Measurements from ENCODE around the gene PEMT.
"Not testable (repeated sequence)": the region's sequence is repeated elsewhere in the genome, so short reads cannot be mapped to it uniquely, and the experiment has no call there.

The PEMT gene

DNA sequence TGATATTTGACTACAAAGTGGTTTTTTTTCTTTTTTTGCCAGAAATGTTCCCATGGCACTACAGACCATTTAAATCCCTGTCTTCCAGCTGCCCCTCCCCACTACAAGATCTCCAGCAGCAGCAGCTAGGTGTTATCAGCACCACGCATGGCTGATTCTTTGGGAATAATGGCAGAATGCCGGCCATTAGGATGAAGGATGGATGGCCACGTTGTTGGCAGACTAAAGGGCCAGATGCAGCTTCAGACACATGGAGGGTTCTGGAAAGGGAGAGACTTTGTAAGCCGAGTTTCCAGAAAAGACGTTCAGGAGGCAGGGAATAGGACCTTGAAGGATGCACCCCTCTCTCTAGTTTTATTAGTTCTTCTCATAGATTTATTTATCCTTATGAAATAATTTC lies 125.0 kb downstream of the PEMT start:
- TF ChIP-seq, protein P1, sequence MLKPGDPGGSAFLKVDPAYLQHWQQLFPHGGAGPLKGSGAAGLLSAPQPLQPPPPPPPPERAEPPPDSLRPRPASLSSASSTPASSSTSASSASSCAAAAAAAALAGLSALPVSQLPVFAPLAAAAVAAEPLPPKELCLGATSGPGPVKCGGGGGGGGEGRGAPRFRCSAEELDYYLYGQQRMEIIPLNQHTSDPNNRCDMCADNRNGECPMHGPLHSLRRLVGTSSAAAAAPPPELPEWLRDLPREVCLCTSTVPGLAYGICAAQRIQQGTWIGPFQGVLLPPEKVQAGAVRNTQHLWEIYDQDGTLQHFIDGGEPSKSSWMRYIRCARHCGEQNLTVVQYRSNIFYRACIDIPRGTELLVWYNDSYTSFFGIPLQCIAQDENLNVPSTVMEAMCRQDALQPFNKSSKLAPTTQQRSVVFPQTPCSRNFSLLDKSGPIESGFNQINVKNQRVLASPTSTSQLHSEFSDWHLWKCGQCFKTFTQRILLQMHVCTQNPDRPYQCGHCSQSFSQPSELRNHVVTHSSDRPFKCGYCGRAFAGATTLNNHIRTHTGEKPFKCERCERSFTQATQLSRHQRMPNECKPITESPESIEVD (tag by site-specific recombination; IDR thresholded peaks at IDR 0.05): no peak
- TF ChIP-seq, protein P2, sequence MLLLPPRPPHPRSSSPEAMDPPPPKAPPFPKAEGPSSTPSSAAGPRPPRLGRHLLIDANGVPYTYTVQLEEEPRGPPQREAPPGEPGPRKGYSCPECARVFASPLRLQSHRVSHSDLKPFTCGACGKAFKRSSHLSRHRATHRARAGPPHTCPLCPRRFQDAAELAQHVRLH (tag by site-specific recombination; IDR thresholded peaks at IDR 0.05): no peak
- TF ChIP-seq ZFP69B (tag by site-specific recombination; IDR thresholded peaks at IDR 0.05) (no peak), ZNF19 (tag by site-specific recombination; IDR thresholded peaks at IDR 0.05; ENCODE audit: low read depth) (no peak)
- ChIA-PET CTCF (interaction anchor here (0.6 to 2.0 kb wide), 6 partner anchors 11 to 350 kb away, joined by 3 to 13 read pairs (median 4); no protein-coding TSS in a partner anchor), POLR2A (interaction anchor here (1.1 to 2.0 kb wide), 2 partner anchors 30 kb away, joined by 3 to 6 read pairs; partner anchors contain the start of gene RASD1)
- Histone ChIP-seq H3K9me3 (ENCODE audit: control insufficient read depth, insufficient read depth, low read depth, low read length) (no peaks in the 10 kb centered on the region), H3K4me1 (ENCODE audit: control insufficient read depth, insufficient read depth, low read length) (0 out of 2 replicates have a peak, but pooled peaks cover 2% of the 10 kb centered on the region), H3K4me3 (ENCODE audit: low read depth, low read length) (no peak overlapping the region), H3K27ac (ENCODE audit: extremely low read depth, low read depth, low read length) (no peak overlapping the region), H3K36me3 (ENCODE audit: control insufficient read depth in 2 of 2, insufficient read depth in 1 of 2, low read length in 2 of 2) (no peaks in the 10 kb centered on the region)

DNA sequence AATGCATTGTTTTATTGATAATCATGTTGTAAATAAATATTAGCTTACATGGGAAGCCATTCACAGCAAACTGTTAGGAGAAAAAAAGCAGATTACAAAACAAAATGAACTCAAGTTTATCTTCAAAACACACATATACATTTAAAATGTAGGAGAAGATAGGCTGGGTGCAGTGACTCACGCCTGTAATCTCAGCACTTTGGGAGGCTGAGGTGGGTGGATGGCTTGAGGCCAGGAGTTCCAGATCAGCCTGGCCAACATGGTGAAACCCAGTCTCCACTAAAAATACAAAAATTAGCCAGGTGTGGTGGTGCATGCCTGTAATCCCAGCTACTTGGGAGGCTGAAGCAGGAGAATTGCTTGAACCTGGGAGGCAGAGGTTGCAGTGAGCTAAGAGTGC lies 125.6 kb downstream of the PEMT start:
- H3K4me1 ChIP-seq (ENCODE audit: control insufficient read depth, insufficient read depth, low read length); H3K36me3 ChIP-seq (ENCODE audit: control insufficient read depth in 2 of 2, insufficient read depth in 1 of 2, low read length in 2 of 2); H3K9me3 ChIP-seq (ENCODE audit: control insufficient read depth, insufficient read depth, low read depth, low read length); H3K4me3 ChIP-seq (ENCODE audit: low read depth, low read length); H3K27ac ChIP-seq (ENCODE audit: extremely low read depth, low read depth, low read length): not testable (repeated sequence)
- ChIA-PET POLR2A (interaction anchor here (1.1 kb wide), 1 partner anchor 30 kb away, joined by 3 read pairs; the partner anchor contains the start of gene RASD1), CTCF (interaction anchor here (1.6 kb wide), 1 partner anchor 31 kb away, joined by 4 read pairs; no protein-coding TSS in a partner anchor)
- TF ChIP-seq ZFHX2 (tag by site-specific recombination; conservative IDR thresholded peaks at IDR 0.05): peak; percentile 67
- TF ChIP-seq EGR2 (tag by site-specific recombination; IDR thresholded peaks at IDR 0.05; ENCODE audit: low read depth): peak; percentile 63; the same call in 1 of the 2 replicates

DNA sequence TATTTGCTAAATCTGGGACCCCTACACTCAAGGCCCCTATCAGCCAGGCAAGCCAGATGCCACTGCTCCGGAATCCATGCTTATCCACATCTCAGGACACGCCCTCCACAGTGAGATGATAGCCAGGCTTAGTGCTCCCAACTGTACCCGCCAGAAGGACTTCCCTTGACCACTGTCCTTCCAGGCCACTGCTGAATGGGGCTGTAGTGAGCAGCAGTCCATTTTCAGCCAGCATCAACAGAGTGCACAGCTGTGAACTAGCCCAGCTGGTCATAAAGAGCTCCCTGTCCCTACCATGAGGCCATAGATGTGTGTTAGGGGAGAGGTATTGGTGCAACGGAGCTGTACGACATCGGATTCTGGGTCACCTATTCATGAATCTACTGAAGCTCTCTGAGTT lies 127.7 kb downstream of the PEMT start:
- no peak for TF ChIP-seq HOXD13 (CRISPR knock-in tag; IDR thresholded peaks at IDR 0.05; ENCODE audit: borderline replicate concordance)
- TF ChIP-seq ZNF624 (tag by site-specific recombination; IDR thresholded peaks at IDR 0.05): no peak
- Histone ChIP-seq H3K4me1 (ENCODE audit: control insufficient read depth, insufficient read depth, low read length) (0 out of 2 replicates have a peak, but pooled peaks cover 2% of the 10 kb centered on the region), H3K4me3 (ENCODE audit: low read depth, low read length) (no peak overlapping the region), H3K27ac (ENCODE audit: extremely low read depth, low read depth, low read length) (no peak overlapping the region), H3K9me3 (ENCODE audit: control insufficient read depth, insufficient read depth, low read depth, low read length) (no peaks in the 10 kb centered on the region), H3K36me3 (ENCODE audit: control insufficient read depth in 2 of 2, insufficient read depth in 1 of 2, low read length in 2 of 2) (no peaks in the 10 kb centered on the region)
- CTCF ChIA-PET: no interaction called here
- POLR2A ChIA-PET: no interaction called here

DNA sequence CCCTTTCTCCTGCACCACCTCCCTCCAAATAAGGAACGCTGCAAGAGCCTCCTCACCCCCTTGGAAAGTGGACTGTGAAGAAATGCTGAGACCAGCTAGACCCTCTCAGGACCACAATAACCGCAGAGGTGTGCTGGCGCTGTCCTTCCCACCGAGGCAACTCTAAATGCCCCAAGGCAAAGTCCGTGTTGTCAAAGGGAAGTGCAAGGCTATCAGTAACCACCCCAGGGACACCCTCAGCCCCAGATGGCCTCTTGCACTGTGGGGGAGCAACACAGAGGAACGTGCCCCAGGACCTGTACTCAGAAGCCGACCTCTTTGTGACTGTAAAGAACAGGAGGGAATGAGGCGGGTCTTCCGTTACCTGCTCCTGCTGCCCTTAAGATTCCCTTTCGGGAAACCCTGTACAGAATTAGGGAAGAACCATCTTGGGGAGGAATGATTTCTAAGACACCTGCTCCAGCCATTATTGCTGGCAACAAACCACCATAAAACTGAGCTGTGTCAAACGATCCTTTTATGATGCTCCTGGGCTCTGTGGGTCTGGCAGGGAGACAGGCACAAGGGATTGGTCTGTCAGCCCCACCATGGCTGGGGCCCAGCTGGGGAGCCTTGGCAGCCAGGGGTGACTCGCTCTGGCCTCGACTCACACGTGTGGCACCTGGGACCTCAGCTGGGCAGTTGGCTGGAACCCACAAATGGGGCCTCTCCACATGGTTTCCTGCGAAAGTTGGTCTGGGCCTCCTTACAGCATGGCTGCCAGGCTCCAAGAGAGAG lies 129.3 kb downstream of the PEMT start:
- Histone ChIP-seq H3K4me1 (ENCODE audit: control insufficient read depth, insufficient read depth, low read length) (no peaks in the 10 kb centered on the region), H3K9me3 (ENCODE audit: control insufficient read depth, insufficient read depth, low read depth, low read length) (no peaks in the 10 kb centered on the region), H3K4me3 (ENCODE audit: low read depth, low read length) (no peak overlapping the region), H3K36me3 (ENCODE audit: control insufficient read depth in 2 of 2, insufficient read depth in 1 of 2, low read length in 2 of 2) (no peaks in the 10 kb centered on the region), H3K27ac (ENCODE audit: extremely low read depth, low read depth, low read length) (no peak overlapping the region)
- ChIA-PET POLR2A (interaction anchor here (1.0 to 1.7 kb wide), 2 partner anchors 34 to 35 kb away, joined by 3 to 8 read pairs; partner anchors contain the start of gene RASD1), CTCF (interaction anchor here (0.7 kb wide), 1 partner anchor 151 kb away, joined by 3 read pairs; no protein-coding TSS in a partner anchor)
- TF ChIP-seq SALL2 (tag by site-specific recombination; IDR thresholded peaks at IDR 0.05; ENCODE audit: borderline replicate concordance) (no peak), TRIM28 (IDR thresholded peaks at IDR 0.05; ENCODE audit: borderline replicate concordance, low read length) (no peak), ZNF404 (tag by site-specific recombination; IDR thresholded peaks at IDR 0.05) (no peak), ZNF747 (tag by site-specific recombination; IDR thresholded peaks at IDR 0.05) (no peak), REPIN1 (tag by site-specific recombination; IDR thresholded peaks at IDR 0.05; ENCODE audit: low read depth) (no peak), ZNF830 (tag by site-specific recombination; IDR thresholded peaks at IDR 0.05; ENCODE audit: low read depth) (no peak), ZNF600 (tag by site-specific recombination; IDR thresholded peaks at IDR 0.05) (no peak), ZNF571 (tag by site-specific recombination; IDR thresholded peaks at IDR 0.05) (no peak)
- TF ChIP-seq, protein P3, sequence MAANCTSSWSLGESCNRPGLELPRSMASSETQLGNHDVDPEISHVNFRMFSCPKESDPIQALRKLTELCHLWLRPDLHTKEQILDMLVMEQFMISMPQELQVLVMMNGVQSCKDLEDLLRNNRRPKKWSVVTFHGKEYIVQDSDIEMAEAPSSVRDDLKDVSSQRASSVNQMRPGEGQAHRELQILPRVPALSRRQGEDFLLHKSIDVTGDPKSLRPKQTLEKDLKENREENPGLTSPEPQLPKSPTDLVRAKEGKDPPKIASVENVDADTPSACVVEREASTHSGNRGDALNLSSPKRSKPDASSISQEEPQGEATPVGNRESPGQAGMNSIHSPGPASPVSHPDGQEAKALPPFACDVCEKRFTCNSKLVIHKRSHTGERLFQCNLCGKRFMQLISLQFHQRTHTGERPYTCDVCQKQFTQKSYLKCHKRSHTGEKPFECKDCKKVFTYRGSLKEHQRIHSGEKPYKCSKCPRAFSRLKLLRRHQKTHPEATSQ (tag by site-specific recombination; IDR thresholded peaks at IDR 0.05): no peak
- TF ChIP-seq, protein P4, sequence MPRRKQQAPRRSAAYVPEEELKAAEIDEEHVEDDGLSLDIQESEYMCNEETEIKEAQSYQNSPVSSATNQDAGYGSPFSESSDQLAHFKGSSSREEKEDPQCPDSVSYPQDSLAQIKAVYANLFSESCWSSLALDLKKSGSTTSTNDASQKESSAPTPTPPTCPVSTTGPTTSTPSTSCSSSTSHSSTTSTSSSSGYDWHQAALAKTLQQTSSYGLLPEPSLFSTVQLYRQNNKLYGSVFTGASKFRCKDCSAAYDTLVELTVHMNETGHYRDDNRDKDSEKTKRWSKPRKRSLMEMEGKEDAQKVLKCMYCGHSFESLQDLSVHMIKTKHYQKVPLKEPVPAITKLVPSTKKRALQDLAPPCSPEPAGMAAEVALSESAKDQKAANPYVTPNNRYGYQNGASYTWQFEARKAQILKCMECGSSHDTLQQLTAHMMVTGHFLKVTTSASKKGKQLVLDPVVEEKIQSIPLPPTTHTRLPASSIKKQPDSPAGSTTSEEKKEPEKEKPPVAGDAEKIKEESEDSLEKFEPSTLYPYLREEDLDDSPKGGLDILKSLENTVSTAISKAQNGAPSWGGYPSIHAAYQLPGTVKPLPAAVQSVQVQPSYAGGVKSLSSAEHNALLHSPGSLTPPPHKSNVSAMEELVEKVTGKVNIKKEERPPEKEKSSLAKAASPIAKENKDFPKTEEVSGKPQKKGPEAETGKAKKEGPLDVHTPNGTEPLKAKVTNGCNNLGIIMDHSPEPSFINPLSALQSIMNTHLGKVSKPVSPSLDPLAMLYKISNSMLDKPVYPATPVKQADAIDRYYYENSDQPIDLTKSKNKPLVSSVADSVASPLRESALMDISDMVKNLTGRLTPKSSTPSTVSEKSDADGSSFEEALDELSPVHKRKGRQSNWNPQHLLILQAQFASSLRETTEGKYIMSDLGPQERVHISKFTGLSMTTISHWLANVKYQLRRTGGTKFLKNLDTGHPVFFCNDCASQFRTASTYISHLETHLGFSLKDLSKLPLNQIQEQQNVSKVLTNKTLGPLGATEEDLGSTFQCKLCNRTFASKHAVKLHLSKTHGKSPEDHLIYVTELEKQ (tag by site-specific recombination; IDR thresholded peaks at IDR 0.05; ENCODE audit: borderline replicate concordance): no peak

Data from HEK293 (cell line).